SKM-1 (cell line): Measurements from ENCODE around the gene TAGLN.

Source experiments
- DNase-seq: peaks from one replicate; lab custom pipeline; 2025; ENCODE audit not compliant: unreplicated experiment; lab: John Stamatoyannopoulos, UW

TAGLN gene

DNA sequence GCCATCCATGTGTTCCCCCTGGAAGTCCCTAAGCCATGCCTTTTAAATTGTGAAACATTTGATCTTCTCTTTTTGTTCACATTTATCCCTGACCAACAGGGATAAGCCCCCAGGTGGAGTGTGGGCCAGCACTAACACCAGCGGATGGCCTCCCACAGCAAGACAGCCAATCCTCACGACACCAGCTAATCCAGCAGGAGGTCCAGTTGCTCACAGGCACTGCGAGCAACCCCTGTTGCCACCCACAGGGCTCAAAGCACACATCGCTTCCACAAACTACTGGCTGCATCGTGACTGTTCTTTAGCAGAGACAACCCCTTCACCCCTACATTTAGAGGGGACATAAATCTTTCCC, 30.7 kb downstream of the TAGLN start:
- no peak for DNase-seq

DNA sequence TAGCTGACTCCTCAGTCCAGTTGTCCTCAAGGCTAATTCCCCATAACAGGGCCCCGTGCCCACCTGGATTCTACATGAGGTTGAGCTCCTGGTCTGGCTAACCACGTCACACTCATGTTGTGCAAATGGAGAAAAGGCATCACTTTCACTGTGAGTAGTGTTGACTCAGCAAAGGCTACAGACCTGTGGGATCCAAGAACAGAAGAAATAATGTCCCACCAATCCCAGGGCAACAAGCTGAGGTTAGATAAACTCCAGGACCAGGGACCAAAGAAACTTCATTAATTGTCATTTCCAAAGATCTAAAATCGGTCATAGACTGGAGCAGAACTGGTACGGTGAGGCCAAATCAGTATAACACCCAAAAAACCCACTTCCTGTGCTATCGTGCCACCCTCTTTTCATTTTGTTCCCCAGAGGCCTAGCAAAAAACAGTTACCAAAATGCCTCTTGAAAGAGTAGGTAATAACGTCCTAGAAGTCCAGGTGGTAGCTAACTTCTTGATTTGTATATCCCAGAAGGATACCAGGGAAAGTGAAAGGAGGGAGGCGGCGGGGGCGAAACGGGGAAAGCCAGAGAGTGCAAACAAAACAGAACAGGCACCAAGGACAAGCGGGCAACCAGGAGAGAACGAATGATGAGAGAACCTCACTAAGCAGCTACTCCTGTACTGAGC, 31.3 kb downstream of the TAGLN start:
- DNase-seq = no peak

DNA sequence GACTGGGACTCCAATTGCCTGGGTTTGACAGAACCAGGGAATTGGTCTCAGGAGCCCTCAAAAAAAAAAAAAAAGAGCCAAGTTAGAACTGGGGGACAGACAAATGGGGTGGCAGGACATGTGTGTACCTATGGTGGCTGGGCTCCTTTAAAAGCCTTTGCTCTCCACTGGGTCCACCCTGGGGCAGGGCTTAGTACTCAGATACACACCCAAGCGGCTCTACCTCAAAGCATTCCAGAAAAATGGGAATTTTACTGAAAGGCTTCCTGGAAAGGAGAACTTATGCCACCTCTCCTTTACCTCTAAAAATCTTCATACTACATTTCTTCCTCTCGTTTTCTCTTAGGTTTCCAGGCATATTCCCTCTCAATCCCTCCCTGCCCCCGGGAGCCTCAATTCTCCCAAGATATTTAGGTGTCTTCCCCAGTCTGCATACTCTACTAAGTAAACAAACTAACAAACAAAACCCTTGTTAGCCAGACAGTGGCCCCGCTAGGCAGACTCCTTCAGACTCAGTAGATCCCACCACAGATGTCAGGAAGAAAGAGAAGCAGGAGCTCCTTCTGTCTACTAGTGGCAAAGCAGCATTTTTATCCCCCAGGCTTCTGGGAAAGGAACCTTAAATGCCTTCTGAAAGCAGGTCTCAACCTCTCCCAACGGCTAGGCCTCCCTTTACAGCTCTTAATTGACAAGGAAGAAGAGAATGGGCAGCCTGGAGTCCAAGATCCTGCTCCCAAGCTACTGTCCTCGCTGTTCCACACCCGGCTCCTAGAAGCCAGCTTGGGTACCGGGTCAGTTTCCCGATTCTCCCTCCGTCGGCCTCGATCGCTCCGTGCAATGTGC, 32.0 kb downstream of the TAGLN start:
- DNase-seq = no peak

DNA sequence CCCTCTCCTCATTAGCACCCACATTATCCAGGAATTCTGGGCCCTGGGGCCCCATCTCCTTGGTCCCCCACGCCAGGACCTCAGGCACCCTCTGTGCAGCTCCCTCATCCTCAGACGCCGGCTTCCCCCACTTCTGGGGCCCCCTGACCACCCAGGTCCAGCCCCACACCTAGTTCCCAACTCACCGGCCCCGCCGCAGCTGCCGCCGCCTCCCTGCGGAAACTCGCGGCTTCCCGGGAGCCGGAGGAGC, 32.6 kb downstream of the TAGLN start, which contains the start of gene PCSK7:
Gene PCSK7, minus strand, starts transcription at position 232 of the 250 bp plus-strand sequence. CDS start 2,229 bp downstream, outside the sequence.
- DNase-seq = no peak

GRCh38 chr11:117232092-117232878, 33.1 kb downstream of the TAGLN start, which contains the start of gene RNF214:
Gene RNF214 (plus strand): TSS chr11:117232671. CDS start chr11:117234273, 1,602 bp downstream.
- DNase-seq = peak; percentile 58

GRCh38 chr11:117232911-117233409, 33.8 kb downstream of the TAGLN start:
- DNase-seq = no peak

- DNase-seq = no peak
Measured at GRCh38 chr11:117238221-117238620, 39.1 kb downstream of the TAGLN start.

DNA sequence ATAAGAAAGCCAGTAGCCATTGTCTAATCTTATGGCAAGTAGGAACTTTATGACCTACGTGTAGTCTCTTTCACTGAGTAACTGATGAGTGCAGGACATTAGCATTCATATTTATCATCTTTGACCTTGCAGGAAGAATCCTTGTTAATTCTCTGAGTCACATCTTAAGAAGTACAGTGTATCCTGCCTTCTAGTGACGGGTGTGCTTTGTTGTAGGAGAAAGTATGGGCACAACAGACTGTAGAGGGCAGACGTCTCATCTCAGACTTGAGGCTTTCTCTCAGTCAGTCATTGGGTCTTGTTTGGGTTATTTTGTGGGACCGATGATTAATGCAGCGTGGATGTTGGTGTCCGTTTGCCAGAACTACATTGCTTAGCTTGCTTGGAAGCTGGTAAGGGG, 40.1 kb downstream of the TAGLN start:
- no peak for DNase-seq

GRCh38 chr11:117248341-117248740, 49.2 kb downstream of the TAGLN start:
- DNase-seq = no peak

- DNase-seq = no peak
Measured at GRCh38 chr11:117249571-117249970, 50.4 kb downstream of the TAGLN start.

DNA sequence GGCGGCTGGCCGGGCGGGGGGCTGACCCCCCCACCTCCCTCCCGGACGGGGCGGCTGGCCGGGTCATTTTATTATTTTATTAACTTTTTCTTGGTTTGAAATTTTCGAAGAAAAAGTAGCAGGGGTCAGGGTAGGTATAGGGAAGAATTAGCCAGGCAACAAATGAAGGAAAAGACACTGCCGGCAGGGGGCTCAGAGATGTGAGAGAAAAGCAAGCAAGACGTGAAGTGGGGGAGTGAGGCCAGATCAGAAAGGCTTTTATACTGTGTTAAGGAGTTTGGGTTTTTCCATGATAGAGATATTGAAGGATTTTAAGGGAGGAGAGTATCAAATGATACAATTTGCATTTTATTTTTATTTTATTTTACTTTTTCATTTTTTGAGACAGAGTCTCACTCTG, 52.3 kb downstream of the TAGLN start:
- no peak for DNase-seq

DNA sequence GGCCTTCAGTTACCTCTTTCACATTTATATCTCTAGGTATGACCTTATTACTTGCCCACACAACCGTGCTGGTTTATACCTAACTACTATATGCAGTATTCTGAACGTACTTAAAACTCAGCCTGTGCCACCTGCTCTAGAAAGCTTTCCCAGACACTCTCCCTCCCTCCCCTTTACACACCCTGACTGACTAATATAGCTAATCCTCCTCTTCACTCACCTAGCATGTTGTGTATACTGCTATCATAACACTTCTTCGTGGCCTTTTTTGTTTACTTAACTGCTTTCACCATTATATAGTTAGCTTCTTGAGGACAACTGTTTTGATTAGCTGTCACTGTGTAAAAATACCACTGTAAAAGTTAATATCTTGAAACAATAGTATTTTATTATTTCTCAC, 56.8 kb downstream of the TAGLN start:
- DNase-seq = no peak

- no peak for DNase-seq
Measured at GRCh38 chr11:117256573-117256972, 57.4 kb downstream of the TAGLN start.
